ENCODE results near the gene AREG. TPM values are rescaled to one million over a fixed set of nuclear protein-coding genes. Genes with fewer than 3 reads are reported as not detected.

AREG gene
- total RNA-seq, 2 donors from 2014 or later: 4.6 to 22.8 TPM

DNA sequence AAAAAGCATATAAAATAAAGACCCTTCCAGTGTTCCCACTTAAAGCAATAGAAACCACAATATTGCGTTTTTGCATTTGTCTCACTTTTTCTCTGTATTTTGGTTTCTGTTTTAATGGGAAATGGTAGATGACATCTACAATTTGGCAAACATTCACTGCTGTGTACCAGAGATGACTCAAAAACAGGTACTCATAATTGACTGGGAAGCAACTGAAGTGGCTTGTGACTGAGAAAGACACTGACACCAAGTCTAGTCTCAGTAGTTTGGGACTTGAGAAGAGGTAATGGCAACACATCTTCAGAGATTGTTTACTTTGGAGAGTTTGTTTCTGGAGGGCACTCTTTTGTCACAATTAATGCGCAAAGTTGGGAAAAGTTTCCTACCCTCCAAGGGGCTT is 42.0 kb downstream of the AREG start:
- ATAC-seq: no peak
- no peak for DNase-seq
- intact Hi-C loops (cut with DNase I): no loop called here

DNA sequence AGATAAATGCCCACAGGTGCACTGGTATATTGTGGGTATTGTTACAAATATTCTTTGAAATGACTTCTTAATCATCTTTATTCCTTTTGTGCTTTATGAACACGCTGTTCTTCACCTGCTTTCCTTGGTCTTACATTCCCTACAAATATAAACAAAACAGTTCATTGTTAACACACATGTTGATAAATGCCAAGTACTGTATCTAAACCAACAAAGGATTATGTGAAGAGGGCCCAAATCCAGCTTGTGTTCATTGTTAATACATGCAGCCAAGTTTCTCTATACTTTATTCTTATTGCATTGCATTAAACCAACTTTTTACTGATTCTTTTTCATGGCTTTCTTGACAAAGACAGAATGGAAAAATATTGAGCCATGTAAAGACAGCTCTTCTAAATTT is 42.8 kb downstream of the AREG start:
- intact Hi-C loops (cut with DNase I): no loop called here
- ATAC-seq (no peak), DNase-seq (no peak)

DNA sequence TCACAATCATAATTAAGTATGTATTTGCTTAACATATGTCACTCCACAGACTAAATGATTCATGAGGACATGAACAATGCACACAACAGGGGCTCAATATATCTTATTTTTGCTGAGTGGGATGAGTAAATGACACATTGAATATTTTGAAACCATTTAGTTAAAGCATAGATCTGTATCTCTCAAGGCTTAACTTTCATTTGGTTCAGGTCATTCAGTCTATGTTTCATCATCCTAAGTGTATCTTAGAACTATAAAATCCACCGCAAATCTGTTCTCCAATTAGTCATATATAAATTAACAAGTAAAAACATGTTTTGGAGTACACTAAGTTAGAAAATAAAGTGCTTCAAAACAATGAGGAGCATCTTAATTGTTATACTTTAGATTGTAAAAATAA is 45.8 kb downstream of the AREG start:
- DNase-seq (no peak), ATAC-seq (no peak)
- intact Hi-C loops (cut with DNase I): no loop called here

DNA sequence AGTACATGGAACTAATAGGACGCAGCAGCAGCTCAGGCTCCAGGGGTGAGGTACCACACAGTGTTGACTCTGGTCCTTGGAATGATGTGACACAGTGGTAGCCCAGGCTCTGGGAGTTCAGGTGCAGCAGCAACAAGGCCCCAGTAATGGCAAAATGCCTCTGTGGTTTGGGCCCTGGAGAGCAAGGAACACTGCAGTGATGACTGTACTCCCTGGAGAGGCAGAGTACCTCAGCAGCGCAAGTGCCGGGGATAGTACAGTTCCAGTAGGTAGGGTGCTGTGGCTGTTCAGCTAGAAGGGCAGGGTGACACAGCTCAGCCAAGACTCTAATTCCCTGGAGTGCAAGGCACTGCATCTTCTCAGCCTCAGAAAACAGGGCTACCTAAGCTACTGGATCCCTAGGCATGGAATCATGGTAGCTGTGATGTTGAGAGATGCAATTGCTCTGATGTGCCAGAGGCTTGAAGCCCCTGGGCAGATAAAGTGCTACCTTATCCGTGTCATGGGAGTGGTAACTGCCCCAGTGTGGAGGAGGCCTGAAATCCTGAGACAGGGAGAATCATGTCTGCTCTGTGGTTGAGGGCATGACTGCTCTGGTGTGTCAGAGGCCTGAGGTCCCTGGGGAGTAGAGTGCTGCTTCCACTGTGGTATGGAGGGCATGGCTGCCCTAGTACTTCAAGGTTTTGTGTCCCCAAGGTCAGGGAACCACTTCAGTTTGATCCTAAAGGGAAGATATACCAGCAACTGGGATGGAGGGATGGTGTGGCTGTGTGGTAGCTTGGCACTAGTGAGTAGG is 55.2 kb downstream of the AREG start:
- ATAC-seq: no peak
- no peak for DNase-seq
- intact Hi-C loops (cut with DNase I): no loop called here

DNA sequence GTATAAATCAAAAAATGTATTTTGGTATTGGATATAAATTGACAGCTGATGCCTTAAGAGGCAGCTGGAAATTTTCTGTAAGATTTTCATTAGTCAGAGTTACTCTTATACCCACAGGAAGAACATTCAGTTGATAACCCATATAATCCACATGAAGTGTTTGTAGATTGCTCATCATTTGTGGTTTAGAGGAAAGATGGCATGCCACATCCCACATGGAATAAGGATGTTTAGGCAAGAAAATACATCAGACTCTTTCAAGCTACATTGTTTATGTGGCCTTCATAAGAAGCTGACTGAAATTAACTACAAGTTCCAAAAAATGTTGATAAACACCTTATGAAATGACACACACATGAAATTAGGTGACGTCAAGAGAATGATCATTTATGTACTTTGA is 56.6 kb downstream of the AREG start:
- intact Hi-C loops (cut with DNase I): no loop called here
- ATAC-seq (no peak), DNase-seq (no peak)

DNA sequence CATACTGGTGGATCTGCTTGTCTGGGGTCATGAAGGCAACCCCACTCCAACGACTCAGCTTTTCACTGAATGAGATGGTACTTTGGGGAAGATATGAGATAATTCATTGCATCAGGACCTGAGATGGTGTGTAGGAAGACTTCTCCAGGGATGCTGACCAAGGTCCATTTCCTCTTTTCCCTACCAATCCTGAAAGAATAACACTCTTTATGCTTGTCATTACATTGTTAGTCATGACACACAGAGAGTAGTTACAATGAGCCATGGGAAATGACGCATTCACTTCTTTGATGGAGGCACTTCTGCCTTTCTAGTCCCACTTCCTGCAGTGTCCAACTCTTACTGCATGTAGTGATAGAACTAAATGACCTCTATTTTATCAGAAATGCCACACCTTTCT is 58.6 kb downstream of the AREG start:
- DNase-seq (no peak), ATAC-seq (no peak)
- intact Hi-C loops (cut with DNase I): no loop called here

DNA sequence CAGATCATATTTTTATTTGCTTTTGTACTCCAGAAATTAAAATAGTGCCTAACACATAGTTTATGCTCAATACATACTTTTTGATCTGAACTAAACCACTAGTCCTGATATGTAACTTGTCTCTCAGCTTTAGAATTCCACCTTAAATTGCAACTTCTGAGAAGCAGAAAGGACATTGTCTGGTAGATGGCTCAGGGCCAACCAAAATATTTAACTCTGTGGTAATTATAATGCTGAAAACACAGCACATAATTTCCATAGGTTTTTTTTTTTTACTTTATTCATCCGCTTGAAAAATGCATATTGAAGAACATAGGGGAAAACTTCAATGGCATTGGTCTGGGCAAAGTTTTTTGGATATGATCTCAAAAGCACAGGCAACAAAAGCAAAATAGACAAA is 59.3 kb downstream of the AREG start:
- ATAC-seq (no peak), DNase-seq (no peak)
- intact Hi-C loops (cut with DNase I): no loop called here

Other genes with a start within 250 kb of the AREG start
- gene EPGN, start 136.7 kb upstream of the AREG start, total RNA-seq: 1 to 10 TPM; 3.3 to 8.5 TPM
- gene EREG, start 80.0 kb upstream of the AREG start, total RNA-seq: 1 to 10 TPM in 1 of 2 donors, under 1 TPM in 1; 0.84 to 2.9 TPM

Measured in left cardiac atrium (tissue), 4 donors.